Measurements from ENCODE around the gene DLK1. TPM values are rescaled to one million over a fixed set of nuclear protein-coding genes. Genes with fewer than 3 reads are reported as not detected.

The DLK1 gene
- total and polyA plus RNA-seq, 4 donors: 0.05 to 9.9 (median 1.2) TPM; not detected in 1

DNA sequence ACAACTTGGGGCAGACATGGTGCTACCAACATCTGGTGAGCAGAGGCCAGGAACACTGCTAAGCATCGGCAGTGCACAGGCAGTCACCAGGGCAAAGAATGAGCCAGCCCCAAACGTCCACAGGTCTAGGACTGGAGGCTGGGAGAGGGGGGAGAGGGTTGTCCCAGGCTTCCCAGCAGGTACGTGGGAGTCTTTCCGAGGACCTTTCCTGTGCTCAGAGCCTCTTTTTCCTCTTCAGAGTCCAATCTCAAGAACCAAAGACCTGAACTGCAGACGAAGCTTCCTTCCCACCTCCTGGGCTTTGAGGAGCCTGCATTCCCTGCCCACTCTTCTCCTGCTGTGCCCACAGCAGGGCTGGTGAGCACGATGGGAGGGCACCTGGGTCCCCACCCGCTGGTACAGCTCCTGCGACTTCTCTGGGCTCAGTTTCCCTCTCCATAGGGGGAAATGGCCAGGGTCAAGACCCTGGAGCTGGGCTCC is 48.7 kb downstream of the DLK1 start:
- no peak overlapping the region for H3K9ac ChIP-seq (ENCODE audit: insufficient read depth in 1 of 2, low read length in 2 of 2)
- no peak overlapping the region for H3K27ac ChIP-seq (ENCODE audit: low read depth in 1 of 2, low read length in 1 of 2)
- 79 to 95% methylated on average over 8 of the region's 8 CpGs for WGBS, 2 donors
- TF ChIP-seq, protein P1, sequence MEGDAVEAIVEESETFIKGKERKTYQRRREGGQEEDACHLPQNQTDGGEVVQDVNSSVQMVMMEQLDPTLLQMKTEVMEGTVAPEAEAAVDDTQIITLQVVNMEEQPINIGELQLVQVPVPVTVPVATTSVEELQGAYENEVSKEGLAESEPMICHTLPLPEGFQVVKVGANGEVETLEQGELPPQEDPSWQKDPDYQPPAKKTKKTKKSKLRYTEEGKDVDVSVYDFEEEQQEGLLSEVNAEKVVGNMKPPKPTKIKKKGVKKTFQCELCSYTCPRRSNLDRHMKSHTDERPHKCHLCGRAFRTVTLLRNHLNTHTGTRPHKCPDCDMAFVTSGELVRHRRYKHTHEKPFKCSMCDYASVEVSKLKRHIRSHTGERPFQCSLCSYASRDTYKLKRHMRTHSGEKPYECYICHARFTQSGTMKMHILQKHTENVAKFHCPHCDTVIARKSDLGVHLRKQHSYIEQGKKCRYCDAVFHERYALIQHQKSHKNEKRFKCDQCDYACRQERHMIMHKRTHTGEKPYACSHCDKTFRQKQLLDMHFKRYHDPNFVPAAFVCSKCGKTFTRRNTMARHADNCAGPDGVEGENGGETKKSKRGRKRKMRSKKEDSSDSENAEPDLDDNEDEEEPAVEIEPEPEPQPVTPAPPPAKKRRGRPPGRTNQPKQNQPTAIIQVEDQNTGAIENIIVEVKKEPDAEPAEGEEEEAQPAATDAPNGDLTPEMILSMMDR (IDR thresholded peaks at IDR 0.05; ENCODE audit: control extremely low read depth, extremely low read depth): no peak
- DNase-seq: no peak
- peaks cover 0 to 10% (median 2%) of the 10 kb centered on the region in 4 donors for H3K9me3 ChIP-seq (ENCODE audit: control insufficient read depth in 4 of 4, insufficient read depth in 3 of 4, low read length in 3 of 4)
- ATAC-seq (ENCODE audit: insufficient read depth, low FRiP score): no peak
- no peaks in the 10 kb centered on the region for H3K27me3 ChIP-seq (ENCODE audit: control insufficient read depth in 3 of 3, insufficient read depth in 3 of 3, low read length in 2 of 3)
- no peaks in the 10 kb centered on the region for H3K36me3 ChIP-seq (ENCODE audit: control insufficient read depth in 4 of 4, insufficient read depth in 4 of 4, low read length in 4 of 4)
- H3K4me3 ChIP-seq: no peak overlapping the region
- peaks cover 0 to 10% (median 0%) of the 10 kb centered on the region in 5 donors for H3K4me1 ChIP-seq (ENCODE audit: control insufficient read depth in 5 of 5, insufficient read depth in 5 of 5, low read length in 5 of 5)

DNA sequence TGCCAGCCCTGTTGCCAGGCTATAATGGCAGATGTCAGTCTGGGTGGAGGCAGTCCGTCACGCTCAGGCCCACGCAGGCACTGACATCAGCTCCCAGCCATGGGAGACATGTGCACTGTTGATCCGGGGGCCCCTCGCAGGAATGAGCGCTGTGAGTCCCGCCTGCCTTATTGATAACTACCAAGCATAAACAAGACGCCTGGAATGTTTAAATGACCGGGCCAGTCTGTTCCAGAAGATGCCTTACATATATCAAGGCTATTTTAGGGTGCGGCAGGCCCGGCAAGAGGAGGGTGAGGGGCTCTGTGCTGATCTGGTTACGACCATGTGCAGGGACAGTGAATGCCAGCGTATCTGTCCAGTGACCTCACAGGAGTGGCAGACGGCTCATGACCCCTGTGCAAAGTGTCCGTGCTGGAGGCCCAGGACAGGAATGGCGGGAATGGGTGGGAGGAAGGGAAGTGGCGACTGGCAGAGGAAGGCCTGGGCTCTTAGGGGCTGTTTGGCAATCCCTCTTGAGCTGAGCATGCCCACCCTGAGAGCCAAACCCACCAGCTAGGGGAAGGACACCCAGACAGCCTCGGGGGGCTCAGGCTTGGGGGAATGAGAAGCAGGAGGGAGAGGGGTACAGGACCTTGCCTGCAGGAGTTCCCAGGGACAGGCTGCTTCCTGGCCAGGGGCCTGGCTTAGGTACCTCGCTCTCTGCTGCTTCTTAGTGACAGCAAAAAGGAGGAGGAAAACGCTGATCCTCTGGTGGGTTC is 49.3 kb downstream of the DLK1 start:
- no peak for ATAC-seq (ENCODE audit: insufficient read depth, low FRiP score)
- no peaks in the 10 kb centered on the region for H3K27me3 ChIP-seq (ENCODE audit: control insufficient read depth in 3 of 3, insufficient read depth in 3 of 3, low read length in 2 of 3)
- WGBS, 2 donors: 64 to 75% methylated on average over 20 of the region's 20 CpGs
- peaks cover 0 to 7% (median 2%) of the 10 kb centered on the region in 4 donors for H3K9me3 ChIP-seq (ENCODE audit: control insufficient read depth in 4 of 4, insufficient read depth in 3 of 4, low read length in 3 of 4)
- TF ChIP-seq, protein P1 (IDR thresholded peaks at IDR 0.05; ENCODE audit: control extremely low read depth, extremely low read depth): no peak
- no peak overlapping the region for H3K9ac ChIP-seq (ENCODE audit: insufficient read depth in 1 of 2, low read length in 2 of 2)
- no peaks in the 10 kb centered on the region for H3K36me3 ChIP-seq (ENCODE audit: control insufficient read depth in 4 of 4, insufficient read depth in 4 of 4, low read length in 4 of 4)
- DNase-seq: peak; percentile 66 to 80 (median 76)
- H3K27ac ChIP-seq (ENCODE audit: low read depth in 1 of 2, low read length in 1 of 2): no peak overlapping the region
- H3K4me3 ChIP-seq: no peak overlapping the region
- H3K4me1 ChIP-seq (ENCODE audit: control insufficient read depth in 5 of 5, insufficient read depth in 5 of 5, low read length in 5 of 5): peaks cover 0 to 10% (median 0%) of the 10 kb centered on the region in 5 donors

DNA sequence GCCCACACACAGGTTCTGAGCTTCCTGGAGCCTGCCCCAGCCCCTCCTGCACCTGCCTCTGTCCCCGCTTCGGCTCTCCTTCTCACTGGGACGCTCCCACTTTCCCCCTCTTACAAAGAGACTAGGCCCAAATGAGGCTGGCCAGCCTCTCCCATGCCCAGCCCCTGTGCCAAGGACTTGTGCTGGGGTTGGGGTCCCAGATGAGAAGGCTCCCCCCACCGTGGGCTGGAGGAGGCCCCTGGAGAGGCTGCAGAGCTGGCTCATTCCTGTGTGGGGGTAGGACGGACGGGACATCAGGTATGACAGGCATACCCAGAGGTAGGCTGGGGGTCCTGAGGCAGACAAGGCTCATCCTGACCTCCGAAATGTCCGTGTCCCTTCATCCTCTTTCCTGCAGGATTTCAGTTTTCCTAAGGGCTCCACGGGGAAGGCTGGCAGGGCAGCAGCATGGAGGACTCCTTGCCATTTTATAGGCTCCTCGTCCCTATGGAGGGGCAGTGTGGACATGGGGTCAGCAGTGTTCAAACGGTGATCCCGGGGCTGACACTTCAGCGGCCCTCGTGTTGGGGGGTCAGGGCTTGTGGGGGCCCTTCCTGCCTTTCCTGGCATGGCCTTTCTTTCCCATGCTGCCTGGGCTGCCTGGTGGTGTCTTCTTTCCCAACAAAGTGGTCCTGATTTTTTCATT is 50.1 kb downstream of the DLK1 start:
- H3K9ac ChIP-seq (ENCODE audit: insufficient read depth in 1 of 2, low read length in 2 of 2): no peak overlapping the region
- no peaks in the 10 kb centered on the region for H3K36me3 ChIP-seq (ENCODE audit: control insufficient read depth in 4 of 4, insufficient read depth in 4 of 4, low read length in 4 of 4)
- no peak overlapping the region for H3K27ac ChIP-seq (ENCODE audit: low read depth in 1 of 2, low read length in 1 of 2)
- DNase-seq (no peak), ATAC-seq (ENCODE audit: insufficient read depth, low FRiP score) (no peak)
- WGBS, 2 donors: 82 to 93% methylated on average over 14 of the region's 14 CpGs
- H3K27me3 ChIP-seq (ENCODE audit: control insufficient read depth in 3 of 3, insufficient read depth in 3 of 3, low read length in 2 of 3): no peaks in the 10 kb centered on the region
- H3K4me3 ChIP-seq: no peak overlapping the region
- peaks cover 0 to 2% (median 0%) of the 10 kb centered on the region in 4 donors for H3K9me3 ChIP-seq (ENCODE audit: control insufficient read depth in 4 of 4, insufficient read depth in 3 of 4, low read length in 3 of 4)
- peaks cover 0 to 10% (median 0%) of the 10 kb centered on the region in 5 donors for H3K4me1 ChIP-seq (ENCODE audit: control insufficient read depth in 5 of 5, insufficient read depth in 5 of 5, low read length in 5 of 5)
- TF ChIP-seq, protein P1 (IDR thresholded peaks at IDR 0.05; ENCODE audit: control extremely low read depth, extremely low read depth): no peak

Data from lung (tissue), 12 donors.